T follicular helper cell (primary cell): ENCODE measurements around the gene ABCB11.
"Not testable (repeated sequence)": the region's sequence is repeated elsewhere in the genome, so short reads cannot be mapped to it uniquely, and the experiment has no call there.

Experiments used
- DNase-seq: peaks from one replicate; pipeline ENCODE4 v3.0.0-alpha.2; 2020; ENCODE audit warnings: low read depth

ABCB11 gene

GRCh38 chr2:169042856-169043255 lies 11.7 kb upstream of the ABCB11 start:
- DNase-seq: no peak

GRCh38 chr2:169041594-169041993 lies 10.5 kb upstream of the ABCB11 start:
- no peak for DNase-seq

- no peak for DNase-seq
Observed at GRCh38 chr2:169039702-169040101, 8.6 kb upstream of the ABCB11 start.

GRCh38 chr2:169038338-169038757 lies 7.2 kb upstream of the ABCB11 start:
- DNase-seq: no peak

GRCh38 chr2:169036736-169037440 lies 5.8 kb upstream of the ABCB11 start:
- DNase-seq: no peak

- no peak for DNase-seq
Observed at GRCh38 chr2:169035887-169036286, 4.8 kb upstream of the ABCB11 start.

GRCh38 chr2:169034984-169035544 lies 3.9 kb upstream of the ABCB11 start:
- DNase-seq: no peak

- DNase-seq: no peak
Observed at GRCh38 chr2:169034256-169034655, 3.1 kb upstream of the ABCB11 start.

GRCh38 chr2:169029341-169029740 lies 1.8 kb downstream of the ABCB11 start:
- no peak for DNase-seq

- DNase-seq: no peak
Observed at GRCh38 chr2:169027234-169027633, 3.9 kb downstream of the ABCB11 start.

GRCh38 chr2:169026056-169026455 lies 5.1 kb downstream of the ABCB11 start:
- no peak for DNase-seq

- no peak for DNase-seq
Observed at GRCh38 chr2:169023161-169023560, 8.0 kb downstream of the ABCB11 start.

- no peak for DNase-seq
Observed at GRCh38 chr2:169018390-169018789, 12.7 kb downstream of the ABCB11 start.

- no peak for DNase-seq
Observed at GRCh38 chr2:169015943-169016342, 15.2 kb downstream of the ABCB11 start.

GRCh38 chr2:169014780-169015179 lies 16.3 kb downstream of the ABCB11 start:
- DNase-seq: no peak

GRCh38 chr2:169013628-169014026 lies 17.5 kb downstream of the ABCB11 start:
- DNase-seq: no peak

GRCh38 chr2:169012812-169013627 lies 18.1 kb downstream of the ABCB11 start:
- no peak for DNase-seq

- not testable (repeated sequence) for DNase-seq
Observed at GRCh38 chr2:169012191-169012792, 18.8 kb downstream of the ABCB11 start.

- DNase-seq: no peak
Observed at GRCh38 chr2:169011698-169012097, 19.4 kb downstream of the ABCB11 start.

- DNase-seq: no peak
Observed at GRCh38 chr2:169010633-169011460, 20.3 kb downstream of the ABCB11 start.

- DNase-seq: no peak
Observed at GRCh38 chr2:169009865-169010579, 21.1 kb downstream of the ABCB11 start.
